ENCODE results near the gene SMIM28.
"Not testable (repeated sequence)": the region's sequence is repeated elsewhere in the genome, so short reads cannot be mapped to it uniquely, and the experiment has no call there.

SMIM28 gene

DNA sequence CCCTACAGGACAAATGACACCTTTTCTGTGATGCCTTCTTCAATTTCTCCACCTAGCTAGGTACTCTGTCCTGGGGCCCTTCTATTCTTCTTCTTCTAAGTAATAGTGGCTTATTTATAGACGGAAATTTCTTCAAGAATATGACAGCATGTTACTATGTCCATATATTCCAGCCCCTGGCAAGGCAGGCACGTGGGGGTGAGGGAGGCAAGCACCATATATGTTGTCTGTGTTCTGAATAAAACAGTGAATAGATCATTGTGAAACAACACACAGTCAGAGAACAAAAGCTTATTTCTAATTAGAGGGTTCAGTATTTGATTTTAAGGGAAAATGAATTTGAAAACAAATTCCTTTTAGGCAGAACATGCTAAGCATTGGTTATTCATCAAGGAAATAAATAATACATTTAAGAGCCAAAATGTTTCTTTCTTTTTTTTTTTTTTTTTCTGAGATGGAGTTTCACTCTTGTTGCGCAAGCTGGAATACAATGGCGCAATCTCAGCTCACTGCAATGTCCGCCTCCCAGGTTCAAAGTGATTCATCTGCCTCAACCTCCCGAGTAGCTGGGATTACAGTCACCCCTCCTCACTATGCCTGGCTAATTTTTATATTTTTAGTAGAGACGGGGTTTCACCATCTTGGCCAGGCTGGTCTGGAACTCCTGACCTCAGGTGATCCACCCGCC is 32.5 kb downstream of the SMIM28 start:
- no peak for DNase-seq

DNA sequence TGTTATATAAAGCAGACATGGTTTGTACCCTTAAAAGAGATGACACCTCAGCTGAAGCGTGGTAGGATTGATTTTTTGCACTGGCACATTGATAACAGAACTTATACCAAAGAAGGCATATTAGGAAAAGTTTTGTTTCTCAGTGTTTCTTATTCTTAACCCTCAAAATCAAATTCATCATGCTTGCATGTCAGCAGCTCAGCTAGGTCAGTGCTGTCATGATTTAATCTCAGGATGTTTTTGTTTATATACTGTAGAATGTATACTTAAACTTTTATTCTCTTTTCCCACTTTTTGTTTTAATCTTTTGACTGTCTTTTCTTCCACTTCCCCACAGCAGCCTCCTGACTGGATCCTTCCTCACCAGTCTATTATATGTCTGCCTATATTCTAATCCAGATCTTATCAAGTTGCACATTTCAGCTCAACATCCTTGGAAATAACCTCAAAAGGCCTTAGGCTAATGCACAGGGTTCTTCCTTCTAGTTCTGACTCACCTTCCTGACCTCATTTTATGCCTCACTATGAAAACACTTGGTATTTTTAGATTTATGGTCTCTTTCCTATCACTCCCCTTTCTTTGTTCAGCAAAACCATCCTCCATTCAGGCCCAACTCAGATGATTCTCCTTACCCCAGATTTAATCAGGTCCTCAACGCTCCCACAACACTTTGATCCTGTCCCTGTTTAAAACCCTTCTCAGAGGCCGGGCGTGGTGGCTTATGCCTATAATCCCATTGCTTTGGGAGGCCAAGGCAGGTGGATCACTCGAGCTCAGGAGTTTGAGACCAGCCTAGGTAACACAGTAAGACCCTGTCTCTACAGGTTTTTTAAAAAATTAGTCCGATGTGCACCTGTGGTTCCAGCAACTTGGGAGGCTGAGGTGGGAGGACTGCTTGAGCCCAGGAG is 33.5 kb downstream of the SMIM28 start:
- no peak for DNase-seq

DNA sequence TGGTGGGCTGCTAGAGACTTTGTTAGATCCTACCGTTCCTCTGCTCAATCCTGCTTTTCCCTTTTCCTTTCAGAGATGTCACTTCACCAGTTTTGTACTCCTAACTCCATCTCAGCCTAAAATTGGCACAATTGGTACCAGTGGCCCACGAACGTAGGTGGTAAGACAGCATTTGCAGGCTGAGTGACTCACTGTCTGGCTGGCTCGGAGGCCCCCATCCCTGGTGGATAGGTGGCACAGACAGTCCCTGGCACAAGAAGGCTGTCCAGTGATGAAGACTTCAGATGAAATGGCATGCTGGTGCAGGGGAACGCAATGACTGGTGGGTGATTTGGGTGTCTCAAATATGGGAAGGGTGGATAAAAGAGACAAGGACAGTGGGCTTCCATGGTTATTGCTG is 37.4 kb downstream of the SMIM28 start:
- no peak for DNase-seq

GRCh38 chr6:138416206-138416605 is 38.5 kb downstream of the SMIM28 start:
- DNase-seq = no peak

DNA sequence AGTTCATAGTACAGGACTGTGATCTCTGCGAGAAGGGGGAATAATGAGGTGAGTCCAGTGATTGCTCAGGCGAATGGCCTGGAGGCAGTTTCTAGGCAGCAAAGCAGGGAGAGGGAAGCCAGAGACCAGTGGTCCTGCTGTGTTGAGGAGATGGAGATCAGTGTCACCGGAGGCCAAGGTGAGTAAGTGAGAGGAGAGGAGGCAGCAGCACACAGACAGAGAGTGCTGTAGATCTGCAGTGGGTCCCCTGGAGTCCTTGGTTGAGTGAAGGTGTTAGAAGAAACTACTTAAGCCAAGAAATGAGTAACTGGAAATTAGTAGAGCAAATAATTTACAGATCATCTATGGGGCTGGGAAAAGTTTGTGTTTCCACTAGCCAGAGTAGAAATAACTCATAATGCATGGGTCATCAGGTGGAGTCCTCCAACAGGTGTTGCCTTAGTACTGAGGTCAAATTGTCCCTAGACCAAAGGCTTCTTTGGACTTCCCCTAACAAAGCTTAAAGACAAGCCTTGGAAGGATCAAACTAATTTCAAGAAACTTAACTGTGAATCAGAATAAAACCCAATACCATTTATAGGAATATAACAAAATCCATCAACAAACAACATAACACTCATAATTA is 39.9 kb downstream of the SMIM28 start:
- DNase-seq = no peak

- no peak for DNase-seq
Observed at GRCh38 chr6:138418118-138418742, 40.5 kb downstream of the SMIM28 start.

DNA sequence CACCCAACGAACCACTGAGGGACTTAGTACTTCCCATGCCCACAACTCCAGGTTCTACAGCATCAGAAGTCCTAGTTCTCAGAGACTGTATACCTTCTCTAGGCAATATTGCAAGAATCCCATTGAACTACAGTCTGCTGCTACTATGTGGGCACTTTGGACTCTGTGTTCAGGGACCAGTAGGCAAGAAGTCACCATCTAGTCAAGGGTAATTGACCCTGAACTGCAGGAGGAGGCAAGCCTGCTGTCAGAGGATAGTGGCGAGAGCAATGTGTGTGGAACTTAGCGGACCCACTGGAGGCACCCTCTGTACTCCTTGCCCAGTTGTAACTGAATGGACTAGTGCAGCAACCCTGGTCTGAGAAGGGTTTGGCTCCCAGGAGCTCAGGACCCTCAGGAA is 42.1 kb downstream of the SMIM28 start:
- no peak for DNase-seq

GRCh38 chr6:138420356-138420755 is 42.7 kb downstream of the SMIM28 start:
- no peak for DNase-seq

GRCh38 chr6:138421089-138421488 is 43.4 kb downstream of the SMIM28 start:
- DNase-seq = no peak

DNA sequence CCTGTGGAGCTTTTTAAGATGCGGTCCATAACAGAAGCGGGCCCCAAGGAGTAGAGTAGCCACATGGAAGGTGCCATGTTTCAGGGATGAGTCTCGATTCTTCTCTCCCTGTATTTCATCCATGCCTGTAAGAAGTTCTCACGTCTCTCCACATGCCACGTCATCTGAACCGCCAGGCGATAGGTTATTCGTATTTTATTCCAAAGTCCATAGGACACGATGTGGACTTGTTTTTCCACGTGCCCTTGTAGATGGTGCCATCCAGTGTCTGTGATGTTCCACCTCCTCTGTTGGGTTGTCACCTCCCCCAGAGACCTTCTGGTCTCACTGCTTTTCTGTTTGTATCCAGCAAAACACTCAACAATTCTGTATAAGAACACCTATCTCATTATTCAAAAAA is 43.9 kb downstream of the SMIM28 start:
- DNase-seq = no peak

DNA sequence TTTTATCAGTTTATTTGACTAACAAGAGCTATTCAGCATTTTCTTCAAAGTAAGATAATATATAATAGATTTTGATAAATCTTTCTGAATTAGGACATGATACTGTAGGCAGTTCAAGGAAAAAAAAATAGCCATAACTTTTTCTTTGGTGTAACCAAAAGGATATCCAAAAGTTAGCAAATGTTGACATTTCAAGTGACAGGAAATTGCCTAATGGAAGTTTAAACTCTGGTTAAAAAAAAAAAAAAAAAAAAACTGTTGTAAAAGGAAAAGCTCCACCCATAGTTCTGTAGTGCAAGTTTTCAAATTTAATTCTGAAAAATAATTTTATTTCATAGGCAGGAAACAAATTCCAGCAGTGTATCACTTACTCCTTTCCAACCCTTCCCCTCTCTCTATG is 45.2 kb downstream of the SMIM28 start:
- no peak for DNase-seq

DNA sequence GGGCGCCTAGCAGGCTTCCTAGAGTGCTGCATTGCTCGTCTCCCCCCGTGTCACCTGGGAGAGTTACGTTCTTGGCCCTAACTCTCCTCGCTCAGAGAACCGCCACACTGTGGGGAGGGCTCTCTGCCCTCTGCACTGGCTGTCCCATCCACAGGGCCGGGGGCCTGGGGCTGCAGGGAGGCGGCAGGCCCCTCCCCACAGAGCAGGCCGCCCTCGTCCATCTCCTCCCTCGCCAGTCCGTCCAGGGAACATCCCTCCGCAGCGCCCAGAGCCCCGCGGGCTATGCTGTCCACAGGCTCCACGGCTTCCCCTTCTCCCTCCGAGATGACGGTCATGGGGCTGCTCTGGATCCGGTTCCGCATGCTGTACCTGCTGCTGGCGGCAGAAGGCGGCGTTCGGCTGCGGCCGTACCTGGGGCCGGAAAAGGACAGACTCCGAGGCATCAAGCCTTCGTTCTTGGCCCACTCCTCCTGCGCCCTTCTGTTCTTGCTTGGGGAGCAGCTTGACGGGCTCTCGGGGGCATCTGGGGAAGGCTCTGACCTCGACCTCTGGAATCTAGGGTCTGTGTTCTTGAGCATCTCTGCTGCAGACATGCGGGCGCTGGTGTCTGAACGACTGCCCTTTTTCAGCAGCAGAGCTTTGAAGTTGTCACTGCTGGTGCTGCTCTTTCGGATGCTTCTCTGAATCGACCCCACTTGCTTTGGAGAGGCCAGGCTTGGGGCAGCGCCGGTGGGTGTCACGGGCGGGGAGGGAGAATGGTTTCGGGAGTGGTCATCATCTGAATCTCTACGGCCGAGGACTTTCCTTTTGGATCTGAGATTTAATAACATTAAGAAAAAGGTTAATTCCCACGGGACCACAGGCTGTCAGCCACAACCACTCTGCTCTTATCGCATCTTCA is 46.5 kb downstream of the SMIM28 start:
- no peak for DNase-seq

GRCh38 chr6:138425256-138425655 is 47.6 kb downstream of the SMIM28 start:
- DNase-seq = not testable (repeated sequence)

GRCh38 chr6:138426500-138427123 is 48.9 kb downstream of the SMIM28 start:
- no peak for DNase-seq

- DNase-seq = no peak
Observed at GRCh38 chr6:138427701-138428100, 50.0 kb downstream of the SMIM28 start.

GRCh38 chr6:138428944-138429598 is 51.4 kb downstream of the SMIM28 start:
- DNase-seq = no peak

DNA sequence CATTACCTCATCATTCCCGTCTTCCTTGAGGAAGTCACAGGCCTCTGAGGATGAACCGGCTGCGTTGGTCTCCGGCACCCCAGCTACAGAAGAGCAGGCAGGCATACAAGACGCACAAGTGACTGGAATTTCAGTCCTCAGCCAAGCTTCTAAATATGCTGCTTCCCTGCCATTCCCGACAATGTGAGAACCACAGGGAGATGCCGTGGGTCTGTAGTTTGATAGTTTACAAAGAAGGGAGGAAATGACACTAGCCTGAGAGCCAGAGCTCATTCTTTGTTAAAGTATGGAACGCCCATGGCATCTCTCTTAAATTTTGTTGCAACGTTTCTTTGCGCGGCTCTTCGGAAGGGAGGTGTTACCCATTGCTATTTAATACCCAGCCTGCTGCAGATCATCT is 52.1 kb downstream of the SMIM28 start:
- no peak for DNase-seq

DNA sequence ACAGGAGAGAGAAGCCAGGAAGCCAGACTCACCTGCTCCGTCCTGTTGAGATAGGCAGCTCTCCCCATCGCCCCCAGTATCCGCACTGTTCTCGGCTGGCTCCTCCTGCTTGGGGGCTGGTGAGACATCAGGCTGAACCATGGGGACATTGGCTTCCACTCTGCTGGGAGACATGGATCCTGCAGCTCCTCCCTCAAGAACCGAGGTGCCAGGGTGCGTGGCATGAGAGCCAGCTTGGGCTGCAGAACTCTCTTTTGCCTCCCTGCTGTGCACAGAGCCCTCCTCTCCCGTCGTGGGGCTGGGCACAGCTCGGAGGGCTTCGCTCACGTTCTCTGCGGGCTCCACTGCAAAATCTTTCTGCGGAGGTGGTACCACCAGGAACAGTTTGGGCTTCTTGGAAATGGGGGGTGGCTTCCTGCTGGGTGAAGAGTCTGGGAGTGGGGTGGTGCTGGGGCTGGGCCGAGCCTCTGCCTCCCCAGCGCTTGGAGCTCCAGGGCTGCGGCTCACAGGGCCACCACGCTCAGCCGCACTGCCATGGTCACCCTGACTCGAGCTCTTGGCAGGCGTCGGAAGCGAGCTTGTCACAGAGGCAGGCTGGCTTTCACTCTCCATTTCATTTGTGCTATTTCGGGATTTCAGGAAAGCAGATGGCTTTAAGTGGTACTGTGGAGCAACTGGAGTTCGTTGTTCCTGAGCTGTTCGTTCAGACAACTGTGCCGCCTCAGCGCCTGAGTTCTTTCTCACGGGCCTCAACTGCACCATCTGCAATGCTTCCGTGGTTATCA is 52.8 kb downstream of the SMIM28 start:
- no peak for DNase-seq

DNA sequence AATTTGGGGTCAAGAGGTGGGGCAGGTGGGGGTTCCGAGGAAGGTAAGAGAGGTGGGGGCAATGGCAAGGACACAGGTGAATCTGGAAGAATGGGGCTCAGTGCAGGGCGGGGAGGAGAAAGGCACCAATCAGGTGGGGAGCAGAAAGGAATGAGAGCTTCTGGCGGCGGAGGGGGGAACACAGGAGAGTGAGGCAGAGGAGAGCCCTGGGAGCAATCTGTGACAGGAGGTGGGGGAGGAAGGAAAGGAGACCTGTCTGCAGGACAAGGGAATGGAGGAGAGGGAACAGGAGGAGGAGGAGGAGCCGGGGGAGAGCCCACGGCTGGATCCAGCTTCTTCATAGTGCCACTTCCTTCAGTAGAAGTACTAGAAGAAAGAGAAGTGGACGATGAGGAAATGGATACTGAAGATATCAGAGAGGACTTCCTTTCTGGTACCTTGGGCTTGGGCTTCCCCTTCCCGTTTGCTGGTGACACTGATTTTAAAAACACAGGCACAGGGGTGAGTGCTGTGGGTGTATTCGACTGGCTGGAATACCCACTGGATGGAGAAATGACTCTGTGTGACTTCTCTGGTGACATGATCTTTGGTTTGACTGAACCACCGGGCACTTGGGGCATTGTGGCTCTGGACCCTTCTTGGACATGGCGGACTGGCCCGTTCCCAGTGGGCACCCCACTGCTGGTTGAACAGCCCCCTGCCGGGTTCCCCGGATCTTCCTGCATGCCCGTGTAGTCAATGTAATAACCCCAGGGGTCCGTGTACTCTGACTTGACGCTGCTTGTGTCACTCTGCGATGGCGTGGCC is 53.8 kb downstream of the SMIM28 start:
- DNase-seq = no peak

DNA sequence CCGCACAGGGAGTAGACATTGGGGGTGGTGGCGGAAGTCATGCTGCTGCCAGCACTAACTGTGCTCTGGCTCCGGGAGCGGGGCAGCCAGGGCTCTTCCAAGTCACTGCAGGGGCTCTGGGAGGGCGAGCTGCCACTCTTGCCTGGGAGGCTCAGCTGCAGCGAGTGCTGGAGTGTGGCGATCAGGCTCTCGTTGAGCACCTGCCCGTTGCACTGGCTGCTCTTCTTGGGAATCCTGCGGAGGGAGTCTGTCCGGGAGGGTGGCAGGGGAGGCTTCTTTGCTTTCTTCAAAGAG is 54.3 kb downstream of the SMIM28 start:
- no peak for DNase-seq

Data from activated CD8-positive, alpha-beta memory T cell treated with anti-CD3 and anti-CD28 coated beads, Interleukin-2, amount 50 U/mL, for 48 hours (primary cell).